Stimulated activated CD8-positive, alpha-beta memory T cell treated with anti-CD3 and anti-CD28 coated beads, Interleukin-4, amount 100 ng/mL, for 48 hours (primary cell): ENCODE data around the gene ZMPSTE24.
"Not testable (repeated sequence)": the region's sequence is repeated elsewhere in the genome, so short reads cannot be mapped to it uniquely, and the experiment has no call there.

ENCODE experiments used
- DNase-seq: peaks from one replicate; pipeline ENCODE4 v3.0.0-alpha.2; 2020

Gene ZMPSTE24

GRCh38 chr1:40257688-40258444 is at the start of gene ZMPSTE24:
ZMPSTE24 (plus strand) TSS chr1:40258236; CDS start chr1:40258272, 36 bp downstream.
- DNase-seq = peak; percentile 96

GRCh38 chr1:40210511-40211204 is 47.4 kb upstream of the ZMPSTE24 start:
- DNase-seq = no peak

- DNase-seq = no peak
Measured at GRCh38 chr1:40218333-40218732, 39.7 kb upstream of the ZMPSTE24 start.

- not testable (repeated sequence) for DNase-seq
Measured at GRCh38 chr1:40221471-40221905, 36.5 kb upstream of the ZMPSTE24 start.

GRCh38 chr1:40221977-40222772 is 35.9 kb upstream of the ZMPSTE24 start:
- DNase-seq = no peak

GRCh38 chr1:40224040-40224439 is 34.0 kb upstream of the ZMPSTE24 start:
- no peak for DNase-seq

- DNase-seq = no peak
Measured at GRCh38 chr1:40226192-40226591, 31.8 kb upstream of the ZMPSTE24 start.

- DNase-seq = peak; percentile 78
Measured at GRCh38 chr1:40232444-40232843, 25.6 kb upstream of the ZMPSTE24 start.

GRCh38 chr1:40239626-40240025 is 18.4 kb upstream of the ZMPSTE24 start:
- no peak for DNase-seq

- DNase-seq = no peak
Measured at GRCh38 chr1:40240390-40240789, 17.6 kb upstream of the ZMPSTE24 start.

GRCh38 chr1:40241362-40241761 is 16.7 kb upstream of the ZMPSTE24 start:
- DNase-seq = no peak

- DNase-seq = no peak
Measured at GRCh38 chr1:40243351-40243750, 14.7 kb upstream of the ZMPSTE24 start.

- no peak for DNase-seq
Measured at GRCh38 chr1:40244138-40244744, 13.8 kb upstream of the ZMPSTE24 start.

- DNase-seq = no peak
Measured at GRCh38 chr1:40245686-40246085, 12.3 kb upstream of the ZMPSTE24 start.

GRCh38 chr1:40247655-40248054 is 10.4 kb upstream of the ZMPSTE24 start, which contains the start of gene TMCO2:
TMCO2 (plus strand) TSS chr1:40247937; CDS start chr1:40247994, 57 bp downstream.
- no peak for DNase-seq

GRCh38 chr1:40248412-40248811 is 9.6 kb upstream of the ZMPSTE24 start:
- DNase-seq = no peak

GRCh38 chr1:40251456-40251855 is 6.6 kb upstream of the ZMPSTE24 start:
- DNase-seq = no peak

- no peak for DNase-seq
Measured at GRCh38 chr1:40252601-40253000, 5.4 kb upstream of the ZMPSTE24 start.

- no peak for DNase-seq
Measured at GRCh38 chr1:40255231-40255630, 2.8 kb upstream of the ZMPSTE24 start.

GRCh38 chr1:40256401-40257084 is 1.5 kb upstream of the ZMPSTE24 start:
- no peak for DNase-seq

GRCh38 chr1:40257313-40257687 is 736 bp upstream of the ZMPSTE24 start:
- peak; percentile 65 for DNase-seq

GRCh38 chr1:40258445-40258769 is 371 bp downstream of the ZMPSTE24 start:
- DNase-seq = no peak
